H9 (cell line): ENCODE data around the gene RPS16. TPM values are rescaled to one million over a fixed set of nuclear protein-coding genes. Genes with fewer than 3 reads are reported as not detected.
A peak's percentile ranks its signal among the peaks of the same experiment; 100 is the strongest.

Experiments
- DNase-seq: peaks from one replicate; pipeline ENCODE4 v3.0.0-alpha.2; 2017
- H2AFZ ChIP-seq: one replicate; pipeline ENCODE4 v1.6.1; 2013; ENCODE audit warnings: mild to moderate bottlenecking, low read length, control low read depth, moderate library complexity
- H2AK5ac ChIP-seq: 2 replicates; pipeline ENCODE4 v1.6.1; 2013; ENCODE audit warnings: low read length, control low read depth, mixed read lengths; ENCODE audit not compliant: insufficient read length
- H2BK120ac ChIP-seq: one replicate; pipeline ENCODE4 v1.6.1; 2013; ENCODE audit warnings: low read depth, mild to moderate bottlenecking, low read length, control low read depth, inconsistent platforms; ENCODE audit not compliant: poor library complexity, severe bottlenecking
- H2BK12ac ChIP-seq: 2 replicates; pipeline ENCODE4 v1.6.1; 2013; ENCODE audit warnings: low read length, control low read depth, mixed read lengths, low read depth; ENCODE audit not compliant: insufficient read length
- H2BK15ac ChIP-seq: 2 replicates; pipeline ENCODE4 v1.6.1; 2013; ENCODE audit warnings: low read depth, low read length, control low read depth
- H2BK20ac ChIP-seq: one replicate; pipeline ENCODE4 v1.6.1; 2013; ENCODE audit warnings: low read depth, mild to moderate bottlenecking, low read length, control low read depth, inconsistent platforms; ENCODE audit not compliant: poor library complexity, severe bottlenecking
- H2BK5ac ChIP-seq: 2 replicates; pipeline ENCODE4 v1.6.1; 2013; ENCODE audit warnings: low read length, control low read depth, mixed read lengths; ENCODE audit not compliant: insufficient read length
- H3K14ac ChIP-seq: 2 replicates; pipeline ENCODE4 v1.6.1; 2013; ENCODE audit warnings: low read length, control low read depth; ENCODE audit not compliant: insufficient read depth
- H3K18ac ChIP-seq: 2 replicates; pipeline ENCODE4 v1.6.1; 2013; ENCODE audit warnings: low read depth, mild to moderate bottlenecking, mixed read lengths, low read length, control low read depth; ENCODE audit not compliant: insufficient read length
- H3K23ac ChIP-seq: 2 replicates; pipeline ENCODE4 v1.6.1; 2013; ENCODE audit warnings: low read length, control low read depth, mixed read lengths, low read depth; ENCODE audit not compliant: insufficient read length
- H3K23me2 ChIP-seq: 2 replicates; pipeline ENCODE4 v1.6.1; 2013; ENCODE audit warnings: low read depth, mild to moderate bottlenecking, mixed read lengths, low read length, control low read depth; ENCODE audit not compliant: insufficient read length, poor library complexity, severe bottlenecking
- H3K27ac ChIP-seq: 2 replicates; pipeline ENCODE4 v1.5.1; 2013; ENCODE audit warnings: low read length, control low read depth, mixed read lengths, low read depth; ENCODE audit not compliant: insufficient read length
- H3K27me3 ChIP-seq: 2 replicates; pipeline ENCODE4 v1.6.1; 2013; ENCODE audit warnings: low read length, control low read depth, inconsistent platforms; ENCODE audit not compliant: insufficient read depth
- H3K4ac ChIP-seq: 2 replicates; pipeline ENCODE4 v1.6.1; 2013; ENCODE audit warnings: low read depth, mild to moderate bottlenecking, control low read depth, inconsistent platforms, low read length, moderate library complexity
- H3K4me1 ChIP-seq: 2 replicates; pipeline ENCODE4 v1.6.1; 2013; ENCODE audit warnings: low read length, control low read depth, inconsistent platforms; ENCODE audit not compliant: insufficient read depth
- H3K4me2 ChIP-seq: 2 replicates; pipeline ENCODE4 v1.6.1; 2013; ENCODE audit warnings: low read length, control low read depth, mixed read lengths; ENCODE audit not compliant: insufficient read length, insufficient read depth
- H3K56ac ChIP-seq: 2 replicates; pipeline ENCODE4 v1.6.1; 2013; ENCODE audit warnings: low read depth, mild to moderate bottlenecking, mixed read lengths, low read length, control low read depth; ENCODE audit not compliant: insufficient read length
- H3K79me1 ChIP-seq: 2 replicates; pipeline ENCODE4 v1.6.1; 2013; ENCODE audit warnings: low read depth, mild to moderate bottlenecking, moderate library complexity, low read length, control low read depth, inconsistent platforms; ENCODE audit not compliant: insufficient read depth, poor library complexity, severe bottlenecking
- H3K79me2 ChIP-seq: 2 replicates; pipeline ENCODE4 v1.6.1; 2013; ENCODE audit warnings: low read length, control low read depth, inconsistent platforms; ENCODE audit not compliant: insufficient read depth
- H3K9ac ChIP-seq: 2 replicates; pipeline ENCODE4 v1.6.1; 2013; ENCODE audit warnings: low read length, control low read depth, mixed read lengths; ENCODE audit not compliant: insufficient read length; ENCODE audit errors: extremely low read depth
- H3K9me3 ChIP-seq: one replicate; pipeline ENCODE4 v1.6.1; 2013; ENCODE audit warnings: low read depth, low read length, inconsistent platforms; ENCODE audit not compliant: control insufficient read depth
- H3T11ph ChIP-seq: one replicate; pipeline ENCODE4 v1.6.1; 2013; ENCODE audit warnings: mild to moderate bottlenecking, low read length, control low read depth, inconsistent platforms
- H4K20me1 ChIP-seq: one replicate; pipeline ENCODE4 v1.6.1; 2013; ENCODE audit not compliant: control insufficient read depth, insufficient read length, insufficient read depth
- H4K5ac ChIP-seq: 2 replicates; pipeline ENCODE4 v1.6.1; 2013; ENCODE audit warnings: low read depth, mild to moderate bottlenecking, mixed read lengths, low read length, control low read depth; ENCODE audit not compliant: insufficient read length
- H4K8ac ChIP-seq: replicated peaks from 2 replicates; pipeline ENCODE4 v1.6.1; 2013; ENCODE audit warnings: low read length, control low read depth, mixed read lengths, low read depth; ENCODE audit not compliant: insufficient read length
- H4K91ac ChIP-seq: 2 replicates; pipeline ENCODE4 v1.6.1; 2013; ENCODE audit warnings: low read depth, mild to moderate bottlenecking, moderate library complexity, mixed read lengths, low read length, control low read depth; ENCODE audit not compliant: insufficient read length
- H3K27ac Mint-ChIP-seq, 3 experiments: 2 replicates in 2 of 3; 3 replicates in 1 of 3; pipeline ENCODE4 v1.8.0; 2020 to 2021; ENCODE audit warnings: mixed read lengths in 3 of 3, mild to moderate bottlenecking in 1 of 3, moderate library complexity in 1 of 3
- H3K27me3 Mint-ChIP-seq: 2 replicates; pipeline ENCODE4 v1.8.0; 2021; ENCODE audit warnings: low read depth, mild to moderate bottlenecking, moderate library complexity, mixed read lengths
- H3K36me3 Mint-ChIP-seq, 3 experiments: 2 replicates in 2 of 3; 3 replicates in 1 of 3; pipeline ENCODE4 v1.8.0; 2020 to 2021; ENCODE audit warnings: low read depth in 3 of 3, mixed read lengths in 3 of 3; ENCODE audit not compliant: insufficient read depth in 1 of 3
- H3K4me1 Mint-ChIP-seq, 2 experiments: 2 replicates each; pipeline ENCODE4 v1.8.0; 2020; ENCODE audit warnings: mixed read lengths in 2 of 2
- H3K4me3 Mint-ChIP-seq, 2 experiments: 2 replicates in 1 of 2; 3 replicates in 1 of 2; pipeline ENCODE4 v1.8.0; 2020 to 2021; ENCODE audit warnings: mild to moderate bottlenecking in 2 of 2, mixed read lengths in 2 of 2, moderate library complexity in 1 of 2
- H3K9me3 Mint-ChIP-seq, 2 experiments: 2 replicates in 1 of 2; 3 replicates in 1 of 2; pipeline ENCODE4 v1.8.0; 2020; ENCODE audit warnings: mild to moderate bottlenecking in 2 of 2, mixed read lengths in 2 of 2, moderate library complexity in 1 of 2
- CTCF ChIP-seq: fragments of 200-600 bp; sonication (generic); conservative IDR thresholded peaks from 3 replicates; pipeline ENCODE4 v1.8.0; 2021; ENCODE audit warnings: antibody characterized with exemption, mild to moderate bottlenecking
- WGBS: extraction: QIAGEN DNeasy Blood & Tissue Kit; methylation state at CpG from one replicate; pipeline ENCODE4 v1.1.7; 2013; ENCODE audit warnings: missing lambda C conversion rate, low lambda C conversion rate, mixed read lengths; ENCODE audit not compliant: insufficient read length; ENCODE audit errors: extremely low coverage; 5-methylcytosine and 5-hydroxymethylcytosine counted together
- total RNA-seq: library from RNA; stranded (reverse); gene quantifications from 2 replicates; pipeline ENCODE4 v1.2.1, GENCODE V29; 2021

The RPS16 gene
- total RNA-seq, 1 experiment from 2014 or later = 2,711 TPM

- Histone ChIP-seq H3K79me2 (no peaks in the 10 kb centered on the region), H3K4ac (no peak overlapping the region), H3K9ac (peak overlapping the region; percentile 79), H2BK5ac (no peak overlapping the region), H3K4me2 (peak overlapping the region; percentile 71), H3K23ac (no peak overlapping the region), H3K79me1 (no peaks in the 10 kb centered on the region), H3K23me2 (no peaks in the 10 kb centered on the region), H2BK12ac (no peak overlapping the region), H2BK120ac (no peak overlapping the region), H4K91ac (no peak overlapping the region), H2BK15ac (no peak overlapping the region), H2AFZ (no peak overlapping the region), H3K27me3 (no peaks in the 10 kb centered on the region), H4K8ac (no peak overlapping the region), H4K20me1 (no peaks in the 10 kb centered on the region), H3K27ac (peak overlapping the region; percentile 86), H3K14ac (peak overlapping the region; percentile 97), H3K9me3 (no peaks in the 10 kb centered on the region), H3K18ac (peak overlapping the region; percentile 95), H3K56ac (no peak overlapping the region), H4K5ac (no peak overlapping the region), H2BK20ac (no peak overlapping the region), H3K4me1 (no peaks in the 10 kb centered on the region), H3T11ph (no peak overlapping the region), H2AK5ac (no peak overlapping the region)
- DNase-seq = no peak
- Mint-ChIP-seq H3K36me3 (peaks cover 42 to 64% (median 61%) of the 10 kb centered on the region in 3 experiments), H3K4me1 (peaks cover 13 to 14% of the 10 kb centered on the region in 2 experiments), H3K27ac (peak overlapping the region; percentile 99 to 100 (median 99); a peak in 6 of 7 replicates), H3K27me3 (no peaks in the 10 kb centered on the region), H3K4me3 (peak overlapping the region; percentile 95 to 98), H3K9me3 (no peaks in the 10 kb centered on the region; a peak in 1 of 5 replicates)
- no peak for TF ChIP-seq CTCF
- WGBS = no CpG with 5 or more reads among the region's 10 CpGs
Observed at GRCh38 chr19:39390451-39390750, 45.3 kb downstream of the RPS16 start.
